Osteoblast (primary cell): ENCODE data around the gene SMPDL3B. TPM values are rescaled to one million over a fixed set of nuclear protein-coding genes. Genes with fewer than 3 reads are reported as not detected.

Source experiments
- DNase-seq: peaks from one replicate; pipeline ENCODE4 v3.0.0; 2011; ENCODE audit warnings: low spot score, mixed read lengths; ENCODE audit not compliant: insufficient read length; ENCODE audit errors: missing footprints
- H2AFZ ChIP-seq: 2 replicates; pipeline ENCODE4 v1.6.0; 2011; ENCODE audit warnings: mild to moderate bottlenecking, low read length
- H3K27ac ChIP-seq: 2 replicates; pipeline ENCODE4 v1.5.1; 2011; ENCODE audit warnings: mild to moderate bottlenecking, low read depth, low read length, moderate library complexity
- H3K27me3 ChIP-seq: 2 replicates; pipeline ENCODE4 v1.6.0; 2012; ENCODE audit warnings: mild to moderate bottlenecking, control low read depth, inconsistent platforms, low read length, moderate library complexity; ENCODE audit not compliant: insufficient read depth
- H3K36me3 ChIP-seq: 2 replicates; pipeline ENCODE4 v1.5.1; 2011; ENCODE audit warnings: mild to moderate bottlenecking, low read length, control low read depth, moderate library complexity; ENCODE audit not compliant: insufficient read depth
- H3K4me1 ChIP-seq: 2 replicates; pipeline ENCODE4 v1.5.1; 2011; ENCODE audit warnings: mild to moderate bottlenecking, low read length, control low read depth, moderate library complexity; ENCODE audit not compliant: insufficient read depth
- H3K4me2 ChIP-seq: 2 replicates; pipeline ENCODE4 v1.6.0; 2011; ENCODE audit warnings: mild to moderate bottlenecking, low read length; ENCODE audit not compliant: insufficient read depth
- H3K4me3 ChIP-seq: fragments of 200-600 bp; sonication (generic); 3 replicates; pipeline ENCODE4 v1.5.1; 2012; ENCODE audit warnings: mild to moderate bottlenecking, low read length, inconsistent platforms; ENCODE audit not compliant: insufficient read depth
- H3K79me2 ChIP-seq: 2 replicates; pipeline ENCODE4 v1.6.0; 2012; ENCODE audit warnings: mild to moderate bottlenecking, low read length, control low read depth, inconsistent platforms; ENCODE audit not compliant: insufficient read depth
- H3K9me3 ChIP-seq: 2 replicates; pipeline ENCODE4 v1.5.1; 2011; ENCODE audit warnings: low read depth, low read length, control low read depth
- H4K20me1 ChIP-seq: 2 replicates; pipeline ENCODE4 v1.6.0; 2012; ENCODE audit warnings: mild to moderate bottlenecking, low read length, control low read depth; ENCODE audit not compliant: insufficient read depth
- total RNA-seq: library from RNA; depleted of rRNA; stranded (reverse); fragments of >200 nt; gene quantifications from 2 replicates; pipeline ENCODE4 v1.2.3, GENCODE V29; 2012
- TF ChIP-seq, protein P1 (sequence below): IDR thresholded peaks from 2 replicates; pipeline ENCODE4 v1.5.1; 2011; ENCODE audit warnings: mild to moderate bottlenecking, low read depth, low read length, moderate library complexity; ENCODE audit errors: extremely low read depth

The SMPDL3B gene
- total RNA-seq, 1 donor, result under 0.01 TPM

DNA sequence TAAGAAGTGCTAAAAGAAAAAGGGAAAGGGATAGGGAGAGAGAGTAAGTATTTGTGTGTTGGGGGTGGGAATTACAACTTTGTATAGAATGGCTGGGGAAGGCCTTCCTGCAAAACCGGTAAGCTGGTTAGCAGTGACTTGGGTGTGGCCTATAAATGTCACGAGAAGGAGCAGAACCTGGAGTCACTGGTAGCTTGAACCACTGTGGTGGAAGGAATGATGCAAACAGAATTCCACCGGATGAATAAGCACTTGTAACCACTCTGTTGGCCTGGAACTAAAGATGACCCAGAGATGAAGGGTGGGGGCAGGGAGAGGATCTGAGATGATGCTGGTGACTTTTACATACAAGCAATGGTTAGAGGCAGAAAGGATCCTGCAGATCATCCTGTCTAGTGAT lies 33.9 kb downstream of the SMPDL3B start:
- Histone ChIP-seq H2AFZ (no peak overlapping the region), H3K4me3 (no peak overlapping the region), H3K27ac (peak overlapping the region; percentile 93), H3K9me3 (no peaks in the 10 kb centered on the region), H3K79me2 (peaks cover 13% of the 10 kb centered on the region), H3K4me1 (peaks cover 48% of the 10 kb centered on the region), H3K27me3 (no peaks in the 10 kb centered on the region), H4K20me1 (no peaks in the 10 kb centered on the region), H3K36me3 (peaks cover 28% of the 10 kb centered on the region), H3K4me2 (peak overlapping the region; percentile 18)
- peak; percentile 96 for DNase-seq
- TF ChIP-seq, protein P1, sequence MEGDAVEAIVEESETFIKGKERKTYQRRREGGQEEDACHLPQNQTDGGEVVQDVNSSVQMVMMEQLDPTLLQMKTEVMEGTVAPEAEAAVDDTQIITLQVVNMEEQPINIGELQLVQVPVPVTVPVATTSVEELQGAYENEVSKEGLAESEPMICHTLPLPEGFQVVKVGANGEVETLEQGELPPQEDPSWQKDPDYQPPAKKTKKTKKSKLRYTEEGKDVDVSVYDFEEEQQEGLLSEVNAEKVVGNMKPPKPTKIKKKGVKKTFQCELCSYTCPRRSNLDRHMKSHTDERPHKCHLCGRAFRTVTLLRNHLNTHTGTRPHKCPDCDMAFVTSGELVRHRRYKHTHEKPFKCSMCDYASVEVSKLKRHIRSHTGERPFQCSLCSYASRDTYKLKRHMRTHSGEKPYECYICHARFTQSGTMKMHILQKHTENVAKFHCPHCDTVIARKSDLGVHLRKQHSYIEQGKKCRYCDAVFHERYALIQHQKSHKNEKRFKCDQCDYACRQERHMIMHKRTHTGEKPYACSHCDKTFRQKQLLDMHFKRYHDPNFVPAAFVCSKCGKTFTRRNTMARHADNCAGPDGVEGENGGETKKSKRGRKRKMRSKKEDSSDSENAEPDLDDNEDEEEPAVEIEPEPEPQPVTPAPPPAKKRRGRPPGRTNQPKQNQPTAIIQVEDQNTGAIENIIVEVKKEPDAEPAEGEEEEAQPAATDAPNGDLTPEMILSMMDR, result no peak

DNA sequence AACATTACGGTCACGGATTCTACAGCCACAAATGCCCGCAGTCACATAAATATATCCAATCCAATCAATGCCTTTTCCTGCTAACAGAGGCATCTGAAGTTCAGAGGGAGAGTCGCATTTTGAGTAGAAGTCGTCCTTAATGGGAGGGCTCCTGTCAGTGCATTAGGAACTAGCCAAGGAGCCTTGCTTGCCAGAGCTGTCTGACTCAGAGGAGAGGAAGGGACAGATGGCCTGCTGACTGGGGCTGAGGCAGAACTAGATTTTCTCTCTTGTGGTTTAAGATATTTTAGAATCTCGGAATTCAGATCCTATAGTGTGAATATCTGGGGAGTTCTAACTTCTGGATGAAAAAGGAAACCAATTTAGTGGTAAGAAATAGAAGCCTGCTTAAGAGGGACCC lies 35.6 kb downstream of the SMPDL3B start:
- Histone ChIP-seq H3K79me2 (peaks cover 7% of the 10 kb centered on the region), H3K4me2 (peak overlapping the region; percentile 56), H3K9me3 (no peaks in the 10 kb centered on the region), H3K27ac (peak overlapping the region; percentile 82), H2AFZ (no peak overlapping the region), H3K4me3 (no peak overlapping the region), H4K20me1 (no peaks in the 10 kb centered on the region), H3K4me1 (peaks cover 48% of the 10 kb centered on the region), H3K27me3 (no peaks in the 10 kb centered on the region), H3K36me3 (peaks cover 30% of the 10 kb centered on the region)
- TF ChIP-seq, protein P1, result no peak
- peak; percentile 94 for DNase-seq

DNA sequence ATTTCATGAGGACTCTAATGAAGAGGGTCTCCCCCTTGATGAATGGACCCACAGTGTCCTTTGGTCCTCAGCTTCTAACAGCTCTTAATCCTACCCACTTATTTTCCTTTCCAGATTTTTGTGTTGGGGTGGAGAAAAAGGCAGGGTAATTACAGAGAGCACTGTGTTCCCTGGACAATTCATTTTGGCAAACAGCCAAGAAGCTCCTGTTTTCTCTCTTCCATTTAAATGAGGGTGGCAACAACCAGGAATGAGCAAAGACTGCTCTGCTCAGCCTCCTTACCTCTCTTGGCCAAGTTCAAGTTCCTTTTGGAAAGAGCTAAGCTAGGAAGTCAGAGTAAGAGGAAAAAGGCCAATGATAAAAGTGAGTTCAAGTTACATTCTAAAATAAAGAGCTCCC lies 36.9 kb downstream of the SMPDL3B start:
- Histone ChIP-seq H3K36me3 (peaks cover 28% of the 10 kb centered on the region), H3K9me3 (no peaks in the 10 kb centered on the region), H3K27me3 (no peaks in the 10 kb centered on the region), H3K27ac (peak overlapping the region; percentile 0), H4K20me1 (no peaks in the 10 kb centered on the region), H3K4me2 (no peak overlapping the region), H2AFZ (no peak overlapping the region), H3K4me3 (no peak overlapping the region), H3K79me2 (peaks cover under 1% of the 10 kb centered on the region), H3K4me1 (peaks cover 48% of the 10 kb centered on the region)
- no peak for DNase-seq
- TF ChIP-seq, protein P1, result no peak

DNA sequence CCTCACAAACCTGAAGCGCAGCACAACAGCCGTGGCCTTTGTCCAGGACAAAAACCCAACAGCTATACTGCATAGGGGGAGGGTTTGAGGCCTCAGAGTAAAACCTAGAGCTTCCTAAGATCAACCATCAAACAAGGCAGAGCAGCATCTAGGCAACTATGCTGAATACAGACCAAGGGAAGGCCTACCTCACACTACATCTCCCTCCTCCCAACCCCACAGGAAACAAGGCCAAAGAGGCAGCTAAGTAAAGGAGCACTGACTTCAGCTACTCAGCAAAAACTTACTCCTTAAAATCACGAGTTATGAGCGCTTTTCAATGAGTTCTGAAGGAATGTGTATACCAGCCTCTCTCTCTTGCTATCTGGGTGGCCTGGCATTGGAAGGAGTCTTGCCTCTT lies 37.3 kb downstream of the SMPDL3B start:
- Histone ChIP-seq H3K4me3 (no peak overlapping the region), H3K27me3 (no peaks in the 10 kb centered on the region), H3K36me3 (peaks cover 27% of the 10 kb centered on the region), H3K79me2 (no peaks in the 10 kb centered on the region), H3K4me1 (peaks cover 48% of the 10 kb centered on the region), H3K9me3 (no peaks in the 10 kb centered on the region), H3K4me2 (no peak overlapping the region), H4K20me1 (no peaks in the 10 kb centered on the region), H3K27ac (peak overlapping the region; percentile 0), H2AFZ (no peak overlapping the region)
- TF ChIP-seq, protein P1, result no peak
- DNase-seq, result no peak
